Heart right ventricle (tissue), 16 donors: ENCODE measurements around the gene DNAJC12. TPM values are rescaled to one million over a fixed set of nuclear protein-coding genes. Genes with fewer than 3 reads are reported as not detected.
A peak's percentile ranks its signal among the peaks of the same experiment; 100 is the strongest.

Experiments used
- ATAC-seq, 8 donors: fragments of 200-7000 bp; cut with Tn5 transposase; one replicate each; pipeline ENCODE4 v1.9.1; 2020; ENCODE audit warnings: mild to moderate bottlenecking in 8 of 8, moderate library complexity in 8 of 8, moderate number of reproducible peaks in 1 of 8
- DNase-seq, 2 donors: peaks; one replicate each; pipeline ENCODE4 v3.0.0-alpha.2; 2020
- H3K27ac ChIP-seq, 10 donors: fragments of 200-600 bp; sonication (generic) in 2 of 10; one replicate each; pipeline versions ENCODE4 v1.5.0 to v1.8.0; 2020 to 2022; ENCODE audit warnings: mild to moderate bottlenecking in 3 of 10
- H3K27me3 ChIP-seq, 7 donors: fragments of 200-600 bp; one replicate each; pipeline ENCODE4 v1.8.0; 2021 to 2022; ENCODE audit warnings: mild to moderate bottlenecking in 2 of 7
- H3K36me3 ChIP-seq, 9 donors: fragments of 200-600 bp; sonication (generic) in 1 of 9; one replicate each; pipeline versions ENCODE4 v1.5.0 to v1.8.0; 2020 to 2022; ENCODE audit warnings: mild to moderate bottlenecking in 2 of 9
- H3K4me1 ChIP-seq, 9 donors: fragments of 200-600 bp; sonication (generic) in 1 of 9; one replicate each; pipeline versions ENCODE4 v1.5.0 to v1.8.0; 2020 to 2022; ENCODE audit warnings: mild to moderate bottlenecking in 4 of 9
- H3K4me3 ChIP-seq, 10 donors: fragments of 200-600 bp; sonication (generic) in 2 of 10; one replicate each; pipeline versions ENCODE4 v1.5.0 to v1.8.0; 2020 to 2022; ENCODE audit warnings: mild to moderate bottlenecking in 7 of 10, moderate library complexity in 2 of 10
- H3K9me3 ChIP-seq, 11 donors: fragments of 200-600 bp in 10 of 11; sonication (generic) in 2 of 11; one replicate each; pipeline versions ENCODE4 v1.5.0 to v1.8.0; 2013 to 2022; ENCODE audit warnings: mild to moderate bottlenecking in 2 of 11, control low read depth in 1 of 11, moderate library complexity in 1 of 11
- WGBS, 2 donors: extraction: QIAGEN DNeasy Blood & Tissue Kit; methylation state at CpG; one replicate each; pipeline ENCODE4 v1.1.7; 2013; ENCODE audit warnings: inconsistent platforms in 1 of 2; 5-methylcytosine and 5-hydroxymethylcytosine counted together
- intact Hi-C, 10 donors: fragments of 100-400 bp; cut with DNase I; formaldehyde crosslinking; loops; one replicate each; pipeline versions ENCODE4 v1.11.1 to v1.14.2; 2022
- long read RNA-seq, 3 donors: library from polyadenylated mRNA; unstranded; transcript quantifications; one replicate each; pipeline ENCODE4 v2.0.0, GENCODE V29; 2020 to 2021
- polyA plus RNA-seq, 2 donors: library from polyadenylated mRNA; stranded (reverse); fragments of 200-250 nt; gene quantifications; one replicate each; pipeline ENCODE4 v1.2.3, GENCODE V29; 2013
- total RNA-seq, 10 donors: library from RNA; stranded (reverse); fragmentation: NEBNext Ultra II Directional in 3 of 10; extraction: Animal tissue kit (Norgen Biotek cat#: 25700) in 3 of 10; gene quantifications; one replicate each; pipeline versions ENCODE4 v1.2.1 to v1.2.4, GENCODE V29; 2021 to 2023
- TF ChIP-seq, protein P1 (sequence below), 9 donors: fragments of 200-600 bp; sonication (generic) in 2 of 9; IDR thresholded peaks; one replicate each; pipeline versions ENCODE4 v1.5.0 to v1.8.0; 2021 to 2022; ENCODE audit warnings: antibody characterized with exemption in 9 of 9, mild to moderate bottlenecking in 5 of 9, moderate library complexity in 1 of 9
- donor health status: Arrhythmogenic right ventricular cardiomyopathy.
- donor health status: ischemic (EF 13 %, LVEDD 7.1; RV severe dilation, severe dysfunction).
- donor health status: healthy with polysubstance abuse.
- donor health status: DM: no; HTN: yes; CAD: no.
- donor health status: DM: no; HTN: no; CAD: no.
- donor health status: ischemic (EF 25% LVEDD 6.9; RV normal size, moderate dysfunction).
- donor health status: ischemic (EF 25% LVEDD 5.7; RV mildly dilated, moderate dysfunction).
- donor health status: healthy.
- donor health status: DM: yes; HTN: yes; CAD: no.
- donor health status: Ischemic cardiomyopathy.
- donor health status: ischemic (EF 35%, LVEDD 5.7; RV mildly dilated, moderate dysfunction).
- donor health status: nonischemic (EF 11% LVEDD 7.7; RV severe dilation, severe dysfunction).
- donor health status: DM: yes; HTN: yes; CAD: no.
- donor health status: PGD.
- donor health status: ischemic (EF 29% LVEDD 5.4; RV normal size, mild dysfunction).
- donor health status: nonischemic (EF 23%, LVEDD 6.1; RV moderate dilation, normal function).

DNAJC12 gene
- 10 to 100 TPM in 1 of 10 donors, 1 to 10 TPM in 9; 3.5 to 12.2 (median 5.1) TPM for total RNA-seq
- 1 to 10 TPM; 1.4 to 4.5 TPM for polyA plus RNA-seq
- long read RNA-seq, donor 1, partial matches to known transcripts, result 1 of 2 reads
- long read RNA-seq, donor 1, other reads (novel, unspliced or antisense), result 0 of 2 reads
- long read RNA-seq, donor 2, transcript DNAJC12-201 (5 exons, 1,201 nt), result major isoform, 5 of 7 reads
- long read RNA-seq, donor 2, partial matches to known transcripts, result 1 of 7 reads
- long read RNA-seq, donor 2, other reads (novel, unspliced or antisense), result 1 of 7 reads
- long read RNA-seq, donor 3, partial matches to known transcripts, result 0 of 3 reads
- long read RNA-seq, donor 3, other reads (novel, unspliced or antisense), result 0 of 3 reads

DNA sequence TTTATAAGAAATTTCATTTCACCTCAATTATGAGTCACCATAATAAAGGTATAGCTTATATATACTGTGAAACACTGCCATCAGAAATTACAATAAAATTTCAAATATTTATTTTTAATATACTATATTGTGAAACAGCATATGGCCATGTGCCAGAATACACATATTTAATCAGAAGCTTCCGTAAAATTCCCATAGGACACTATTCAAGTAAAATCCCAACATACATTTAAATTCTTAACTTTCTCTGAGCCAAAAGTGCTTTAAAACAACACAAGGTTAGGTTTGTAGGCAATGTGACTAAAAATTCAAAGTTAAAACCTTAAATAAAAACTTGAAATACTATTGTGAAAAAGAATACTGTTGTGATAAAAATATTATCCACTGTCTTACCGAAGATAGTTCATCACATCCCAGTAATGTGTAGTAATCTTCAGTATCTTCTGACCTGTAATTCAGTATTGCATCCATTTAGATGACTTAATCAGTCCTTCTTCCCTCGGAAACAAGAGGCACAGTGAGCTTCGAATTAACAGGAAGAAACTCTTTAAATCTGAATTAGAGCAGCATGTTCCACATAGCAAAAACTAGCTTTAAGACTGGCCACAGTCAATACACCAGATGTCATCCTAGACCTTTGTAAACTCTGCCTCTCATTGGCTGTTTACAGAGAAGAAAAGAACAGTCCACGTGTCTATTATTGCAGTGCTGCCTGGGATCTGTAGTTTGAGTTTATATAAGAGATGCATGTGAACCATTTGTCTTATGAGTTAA, at the start of gene DNAJC12:
TSS of gene DNAJC12 (minus strand) at position 648 of the 774 bp plus-strand sequence. CDS start at position 471, 177 bp downstream.
- peaks cover 0 to 13% (median 0%) of the 10 kb centered on the region in 11 donors for H3K9me3 ChIP-seq
- WGBS, 2 donors, result 17 to 30% methylated on average over 5 of the region's 5 CpGs

DNA sequence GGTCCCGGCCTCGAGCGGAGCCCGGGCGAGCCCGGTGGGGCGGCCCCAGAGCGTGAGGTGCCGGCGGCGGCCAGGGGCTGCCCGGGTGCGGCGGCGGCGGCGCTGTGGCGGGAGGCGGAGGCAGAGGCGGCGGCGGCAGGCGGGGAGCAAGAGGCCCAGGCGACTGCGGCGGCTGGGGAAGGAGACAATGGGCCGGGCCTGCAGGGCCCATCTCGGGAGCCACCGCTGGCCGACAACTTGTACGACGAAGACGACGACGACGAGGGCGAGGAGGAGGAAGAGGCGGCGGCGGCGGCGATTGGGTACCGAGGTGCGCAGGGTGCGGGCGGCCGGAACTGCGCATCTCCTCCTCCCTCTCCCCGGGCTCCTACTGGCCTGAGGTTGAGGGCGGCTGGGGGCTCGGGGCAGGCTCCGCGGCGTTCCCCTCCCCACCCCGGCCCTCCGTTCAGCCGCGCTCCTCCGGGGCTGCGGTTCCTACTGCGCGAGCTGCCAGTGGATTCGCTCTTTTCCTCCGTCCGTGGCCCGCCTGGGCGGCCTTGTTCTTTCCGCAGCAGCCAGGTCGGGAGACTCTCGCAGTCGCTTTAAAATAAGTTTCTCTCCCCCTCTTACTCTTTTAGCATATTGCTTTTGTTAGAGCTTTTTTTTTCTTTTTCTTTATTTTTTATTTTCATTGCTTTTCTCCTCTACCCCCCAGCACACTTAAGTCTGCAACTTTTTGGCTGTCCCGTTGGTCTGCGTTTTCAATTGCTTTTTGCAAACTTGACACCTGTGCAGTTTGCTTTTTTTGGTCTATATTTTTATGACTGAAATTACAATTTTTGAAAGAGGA, 47.1 kb upstream of the DNAJC12 start:
- no peaks in the 10 kb centered on the region for H3K9me3 ChIP-seq
- no peaks in the 10 kb centered on the region for H3K27me3 ChIP-seq
- peak; percentile 67 to 82 (median 78) for ATAC-seq
- DNase-seq, result peak; percentile 81 to 84
- peak overlapping the region; percentile 84 to 99 (median 94) for H3K27ac ChIP-seq
- 0% methylated on average over 63 to 73 of the region's 73 CpGs for WGBS, 2 donors
- H3K4me1 ChIP-seq, result peaks cover 0 to 42% (median 23%) of the 10 kb centered on the region in 9 donors
- TF ChIP-seq, protein P1, sequence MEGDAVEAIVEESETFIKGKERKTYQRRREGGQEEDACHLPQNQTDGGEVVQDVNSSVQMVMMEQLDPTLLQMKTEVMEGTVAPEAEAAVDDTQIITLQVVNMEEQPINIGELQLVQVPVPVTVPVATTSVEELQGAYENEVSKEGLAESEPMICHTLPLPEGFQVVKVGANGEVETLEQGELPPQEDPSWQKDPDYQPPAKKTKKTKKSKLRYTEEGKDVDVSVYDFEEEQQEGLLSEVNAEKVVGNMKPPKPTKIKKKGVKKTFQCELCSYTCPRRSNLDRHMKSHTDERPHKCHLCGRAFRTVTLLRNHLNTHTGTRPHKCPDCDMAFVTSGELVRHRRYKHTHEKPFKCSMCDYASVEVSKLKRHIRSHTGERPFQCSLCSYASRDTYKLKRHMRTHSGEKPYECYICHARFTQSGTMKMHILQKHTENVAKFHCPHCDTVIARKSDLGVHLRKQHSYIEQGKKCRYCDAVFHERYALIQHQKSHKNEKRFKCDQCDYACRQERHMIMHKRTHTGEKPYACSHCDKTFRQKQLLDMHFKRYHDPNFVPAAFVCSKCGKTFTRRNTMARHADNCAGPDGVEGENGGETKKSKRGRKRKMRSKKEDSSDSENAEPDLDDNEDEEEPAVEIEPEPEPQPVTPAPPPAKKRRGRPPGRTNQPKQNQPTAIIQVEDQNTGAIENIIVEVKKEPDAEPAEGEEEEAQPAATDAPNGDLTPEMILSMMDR (IDR thresholded peaks at IDR 0.05), result no peak
- peaks cover 0 to 35% (median 21%) of the 10 kb centered on the region in 9 donors for H3K36me3 ChIP-seq
- H3K4me3 ChIP-seq, result peak overlapping the region; percentile 68 to 92 (median 80)
- intact Hi-C loops, result loop anchor here in 5 of 10 donors (1.0 to 10.0 kb wide), 8 partner anchors 30 to 450 kb away; partner anchors contain the start of genes HNRNPH3 (in 3 of the 5), PBLD (in 3 of the 5) and HERC4 (in 2 of the 5)

More for the DNA sequence above, at the start of gene DNAJC12:
- H3K4me3 ChIP-seq, result peak within 1 kb of the TSS; percentile 1 to 53 (median 40)
- DNase-seq (no peak), ATAC-seq (peak; percentile 72 to 97 (median 92))
- H3K27me3 ChIP-seq, result no peaks in the 10 kb centered on the region
- intact Hi-C loops, result no loop called here
- H3K36me3 ChIP-seq, result no peaks in the 10 kb centered on the region
- H3K27ac ChIP-seq, result peak within 1 kb of the TSS in 4 of 10 donors; percentile 19 to 51 (median 22)
- TF ChIP-seq, protein P1 (IDR thresholded peaks at IDR 0.05), result no peak
- peaks cover 0 to 11% (median 0%) of the 10 kb centered on the region in 9 donors for H3K4me1 ChIP-seq

DNA sequence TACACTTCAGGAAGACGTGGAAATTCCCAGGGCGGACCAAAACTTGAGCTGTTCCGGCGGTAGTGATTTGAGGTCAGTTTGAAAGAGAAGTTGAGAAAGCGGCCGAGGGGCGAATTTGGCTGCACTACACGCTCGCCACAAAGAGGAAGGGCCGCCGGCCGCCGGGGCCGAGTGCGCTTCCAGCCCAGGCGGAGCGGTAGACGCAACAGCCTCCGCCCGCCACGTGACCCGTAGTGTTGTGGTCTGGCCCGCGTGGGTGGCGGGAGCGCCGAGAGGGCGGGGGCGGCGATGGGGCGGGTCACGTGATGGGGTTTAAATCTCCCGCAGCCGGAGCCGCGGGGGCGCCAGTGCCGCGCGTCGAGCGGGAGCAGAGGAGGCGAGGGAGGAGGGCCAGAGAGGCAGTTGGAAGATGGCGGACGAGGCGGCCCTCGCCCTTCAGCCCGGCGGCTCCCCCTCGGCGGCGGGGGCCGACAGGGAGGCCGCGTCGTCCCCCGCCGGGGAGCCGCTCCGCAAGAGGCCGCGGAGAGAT, 46.4 kb upstream of the DNAJC12 start, which contains the start of gene SIRT1:
TSS of gene SIRT1 (plus strand) at position 344 of the 529 bp plus-strand sequence. CDS start at position 410, 66 bp downstream.
- Histone ChIP-seq H3K27ac (peak within 1 kb of the TSS; percentile 84 to 99 (median 94)), H3K4me3 (peak within 1 kb of the TSS; percentile 68 to 92 (median 80)), H3K36me3 (peaks cover 0 to 28% (median 19%) of the 10 kb centered on the region in 9 donors), H3K27me3 (no peaks in the 10 kb centered on the region), H3K4me1 (peaks cover 0 to 42% (median 23%) of the 10 kb centered on the region in 9 donors), H3K9me3 (no peaks in the 10 kb centered on the region)
- DNase-seq, result peak; percentile 96 to 98
- intact Hi-C loops, result loop anchor here in 3 of 10 donors (1.0 to 10.0 kb wide), 6 partner anchors 29 to 450 kb away; partner anchors contain the start of genes HERC4 (in 2 of the 3), HNRNPH3 (in 2 of the 3) and PBLD (in 2 of the 3)
- 1% methylated on average over 46 to 62 of the region's 62 CpGs for WGBS, 2 donors
- TF ChIP-seq, protein P1 (IDR thresholded peaks at IDR 0.05), result peak in 2 of 9 donors; percentile 4 to 22
- ATAC-seq, result peak; percentile 93 to 98 (median 97)
